NCI-H2171 (cell line): Measurements from ENCODE around the gene MISP3.
"Not testable (repeated sequence)": the region's sequence is repeated elsewhere in the genome, so short reads cannot be mapped to it uniquely, and the experiment has no call there.

Experiments
- DNase-seq: peaks from one replicate; lab custom pipeline; 2025; lab: John Stamatoyannopoulos, UW

The MISP3 gene

DNA sequence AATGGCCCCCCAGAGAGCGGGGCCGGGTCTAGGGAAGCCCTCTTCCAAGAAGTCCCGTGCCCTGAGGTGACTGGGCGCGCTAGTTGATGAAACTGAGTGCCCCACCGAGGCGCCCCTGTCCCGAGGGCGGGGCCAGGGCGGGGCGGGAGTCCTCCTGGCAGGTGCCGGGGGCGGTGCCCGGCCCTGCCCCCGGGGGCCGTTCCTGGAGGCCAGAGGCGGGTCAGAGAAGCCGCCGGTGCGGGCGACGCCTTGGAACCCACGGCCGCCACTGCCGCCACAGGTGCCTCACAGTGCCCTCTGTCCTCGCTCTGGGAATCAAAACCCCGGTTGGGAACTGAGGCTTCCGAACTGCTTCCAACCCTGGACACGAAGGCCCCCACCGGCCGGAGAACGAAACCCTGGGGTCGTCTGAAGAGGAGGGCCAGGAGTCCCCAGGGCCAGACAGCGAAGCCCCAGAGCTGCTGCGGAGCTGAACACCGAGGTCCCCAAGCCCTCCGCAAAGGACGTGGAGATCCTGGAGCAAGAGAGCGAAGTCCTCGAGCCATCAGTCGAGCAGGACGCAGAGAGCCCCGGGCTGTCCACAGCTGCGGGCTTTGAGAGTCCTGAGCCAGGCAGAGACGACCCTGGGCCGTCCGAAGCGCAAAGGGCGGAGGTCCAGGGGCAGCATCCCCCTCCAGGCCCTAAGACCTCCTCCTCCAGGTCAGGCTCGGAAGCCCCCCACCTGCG is at the start of gene MISP3:
Gene MISP3, plus strand, starts transcription at position 252 of the 726 bp plus-strand sequence. CDS start 524 bp downstream, outside the sequence.
- peak; percentile 49 for DNase-seq

DNA sequence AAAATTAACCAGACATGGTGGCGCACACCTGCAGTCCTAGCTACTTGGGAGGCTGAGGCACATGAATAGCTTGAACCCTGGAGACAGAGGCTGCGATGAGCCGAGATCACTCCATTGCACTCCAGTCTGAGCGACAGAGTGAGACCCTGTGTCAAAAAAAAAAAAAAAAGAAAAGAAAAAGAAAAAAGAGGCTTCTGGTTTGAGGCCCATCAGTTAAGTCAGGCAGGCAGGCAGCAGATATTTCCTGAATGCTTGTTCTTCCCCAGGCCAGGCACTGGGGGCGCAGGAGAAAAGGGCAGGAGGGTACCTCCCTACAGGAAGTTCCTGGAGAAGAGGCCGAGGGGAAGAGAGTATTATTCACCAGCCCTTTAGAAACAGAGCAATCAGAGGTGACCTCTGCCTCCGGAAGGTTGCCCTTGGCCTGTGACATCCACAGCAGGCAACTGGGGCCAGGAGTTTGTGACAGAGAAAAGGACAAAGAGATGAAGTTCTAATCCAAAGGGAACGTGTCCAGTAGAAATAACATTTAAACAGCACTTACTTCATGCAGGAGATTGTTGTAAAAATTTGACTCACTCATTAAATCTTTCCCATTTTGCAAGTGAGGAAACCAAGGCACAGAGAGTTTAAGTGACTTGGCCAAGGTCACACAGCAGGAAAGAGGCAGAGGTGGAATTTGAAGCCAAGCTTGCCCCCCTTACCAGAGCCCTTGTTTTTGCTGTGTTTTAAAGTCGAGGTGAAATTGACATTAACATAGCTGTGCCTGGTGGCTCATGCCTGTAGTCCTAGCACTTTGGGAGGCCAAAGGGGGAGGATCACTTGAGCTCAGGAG is 49.0 kb upstream of the MISP3 start:
- DNase-seq: no peak

DNA sequence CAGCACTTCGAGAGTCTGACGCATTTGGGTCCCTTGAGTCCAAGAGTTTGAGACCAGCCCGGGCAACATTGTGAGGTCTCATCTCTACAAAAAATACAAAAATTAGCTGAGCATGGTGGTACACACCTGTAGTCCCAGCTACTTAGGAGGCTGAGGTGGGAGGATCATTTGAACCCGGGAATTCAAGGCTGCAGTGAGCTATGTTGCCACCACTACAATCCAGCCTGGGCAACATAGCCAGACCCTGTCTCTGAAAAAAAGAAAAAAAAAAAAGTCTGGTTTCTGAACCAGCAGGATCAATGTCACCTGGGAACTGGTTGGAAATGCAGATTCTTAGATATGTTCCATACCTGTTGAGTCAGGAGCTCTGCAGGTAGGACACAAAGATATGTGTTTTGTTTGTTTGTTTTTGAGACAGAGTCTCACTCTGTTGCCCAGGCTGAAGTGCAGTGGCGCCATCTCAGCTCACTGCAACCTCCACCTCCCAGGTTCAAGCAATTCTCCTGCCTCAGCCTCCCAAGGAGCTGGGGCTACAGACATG is 45.9 kb upstream of the MISP3 start:
- not testable (repeated sequence) for DNase-seq

DNA sequence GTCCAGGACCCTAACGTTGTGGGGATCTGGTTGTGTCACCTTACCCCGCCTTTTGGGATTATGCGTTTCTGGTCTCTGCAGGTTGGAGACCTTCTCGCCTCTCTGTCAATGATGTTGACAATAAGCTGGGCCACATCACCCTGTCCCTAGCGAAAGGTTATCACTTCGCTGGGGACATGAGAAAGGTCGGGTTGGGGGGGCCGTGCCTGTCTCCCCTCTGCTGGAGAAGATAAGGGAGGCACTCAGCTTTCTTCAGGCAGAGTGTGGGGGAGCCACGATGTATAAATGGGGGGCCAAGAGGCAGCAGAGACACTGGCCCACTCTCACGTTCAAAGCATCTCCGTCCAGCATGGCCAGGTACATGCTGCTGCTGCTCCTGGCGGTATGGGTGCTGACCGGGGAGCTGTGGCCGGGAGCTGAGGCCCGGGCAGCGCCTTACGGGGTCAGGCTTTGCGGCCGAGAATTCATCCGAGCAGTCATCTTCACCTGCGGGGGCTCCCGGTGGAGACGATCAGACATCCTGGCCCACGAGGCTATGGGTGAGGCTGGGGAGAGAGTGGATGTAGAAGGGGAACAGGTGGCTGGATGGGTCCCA is 44.6 kb upstream of the MISP3 start, which contains the start of gene RLN3:
Gene RLN3, plus strand, starts transcription at position 293 of the 595 bp plus-strand sequence. Its CDS starts 57 bp downstream, at position 350.
- no peak for DNase-seq

DNA sequence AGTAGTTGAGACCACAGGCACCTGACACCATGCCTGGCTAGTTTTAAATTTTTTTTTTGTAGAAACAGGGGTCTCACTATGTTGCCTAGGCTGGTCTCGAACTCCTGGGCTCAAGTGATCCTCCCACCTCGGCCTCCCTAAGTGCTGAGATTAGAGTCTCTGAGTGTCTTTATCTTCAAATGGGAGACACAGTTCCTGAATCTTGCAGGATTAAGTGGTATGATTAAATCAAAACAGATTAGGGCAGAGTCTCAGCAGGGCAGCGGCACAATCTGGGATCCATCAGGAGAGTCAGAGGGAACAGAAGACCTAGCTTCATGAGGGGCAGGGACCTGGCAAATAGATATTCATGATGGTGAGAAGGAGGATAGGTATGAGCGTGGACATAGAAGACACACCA is 43.7 kb upstream of the MISP3 start:
- no peak for DNase-seq

DNA sequence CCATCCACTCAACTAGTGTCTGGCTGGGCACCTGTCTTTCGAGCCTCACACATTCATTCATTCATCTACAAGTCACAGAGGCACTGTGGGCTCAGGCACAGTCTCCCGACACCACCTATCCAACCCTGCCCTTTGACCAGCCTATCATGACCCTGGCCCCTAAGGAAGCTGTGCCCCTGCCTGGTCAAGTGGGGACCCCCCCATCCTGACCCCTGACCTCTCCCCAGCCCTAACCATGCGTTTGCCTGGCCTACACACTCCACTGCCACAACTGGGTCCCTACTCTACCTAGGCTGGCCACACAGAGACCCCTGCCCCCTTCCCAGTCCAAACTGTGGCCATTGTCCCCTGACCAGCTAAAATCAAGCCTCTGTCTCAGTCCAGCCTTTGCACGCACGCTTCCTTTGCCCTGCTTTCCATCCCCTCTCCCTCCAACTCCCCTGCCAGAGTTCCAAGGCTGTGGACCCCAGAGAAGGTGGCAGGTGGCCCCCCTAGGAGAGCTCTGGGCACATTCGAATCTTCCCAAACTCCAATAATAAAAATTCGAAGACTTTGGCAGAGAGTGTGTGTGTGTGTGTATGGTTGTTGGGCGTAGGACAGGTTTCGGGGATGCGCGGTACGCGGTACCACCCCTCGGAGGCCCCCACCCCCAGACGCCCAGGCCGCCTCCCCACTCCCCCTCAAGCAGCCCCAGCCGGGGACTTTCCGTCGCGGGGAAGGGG is 41.4 kb upstream of the MISP3 start:
- no peak for DNase-seq

DNA sequence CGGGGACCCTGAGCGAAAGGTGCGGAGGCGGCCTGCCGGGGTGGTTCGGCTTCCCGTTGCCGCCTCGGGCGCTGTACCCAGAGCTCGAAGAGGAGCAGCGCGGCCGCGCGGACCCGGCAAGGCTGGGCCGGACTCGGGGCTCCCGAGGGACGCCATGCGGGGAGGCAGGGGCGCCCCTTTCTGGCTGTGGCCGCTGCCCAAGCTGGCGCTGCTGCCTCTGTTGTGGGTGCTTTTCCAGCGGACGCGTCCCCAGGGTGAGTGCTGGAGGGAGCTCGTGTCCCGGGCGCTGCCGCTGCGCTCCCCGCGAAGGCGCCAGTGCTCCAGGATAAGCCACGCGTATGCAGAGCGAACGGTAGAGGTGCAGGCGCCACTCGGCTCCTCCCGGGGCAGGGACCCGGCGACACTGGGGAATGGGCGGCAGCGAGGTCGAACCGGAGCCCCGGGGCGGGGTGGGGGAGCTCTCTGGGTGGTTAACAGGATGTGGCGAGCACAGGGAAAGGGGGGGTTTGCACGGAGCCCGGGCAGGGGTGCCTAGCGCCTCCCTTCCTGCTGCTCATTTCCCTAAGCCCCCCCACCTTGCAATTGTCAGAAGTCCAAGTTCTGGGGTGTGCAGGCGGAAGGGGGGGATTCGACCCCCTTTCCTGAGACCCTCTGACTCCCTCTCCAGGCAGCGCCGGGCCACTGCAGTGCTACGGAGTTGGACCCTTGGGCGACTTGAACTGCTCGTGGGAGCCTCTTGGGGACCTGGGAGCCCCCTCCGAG is 40.7 kb upstream of the MISP3 start, which contains the start of gene IL27RA:
Gene IL27RA, plus strand, starts transcription at position 44 of the 762 bp plus-strand sequence. Its CDS starts 111 bp downstream, at position 155.
- DNase-seq: peak; percentile 62

DNA sequence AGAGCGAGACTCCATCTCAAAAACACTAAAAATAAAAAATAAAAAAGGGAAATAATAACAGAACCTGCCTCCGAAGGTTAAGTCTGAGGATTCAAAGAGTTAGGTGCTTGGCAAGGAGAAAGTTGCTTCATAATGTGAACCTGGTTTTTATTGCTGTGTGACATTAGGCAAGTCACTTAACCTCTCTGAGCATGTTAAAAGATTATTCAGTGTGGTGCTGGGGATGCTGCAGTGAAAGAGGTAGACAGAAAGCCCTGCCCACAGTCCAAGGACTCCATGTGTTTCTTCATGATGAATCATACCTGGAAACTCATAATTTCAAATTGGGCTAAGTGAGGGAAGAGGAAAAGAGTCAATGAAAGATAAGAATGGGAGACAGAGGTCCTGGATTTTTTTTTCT is 38.6 kb upstream of the MISP3 start:
- DNase-seq: no peak

DNA sequence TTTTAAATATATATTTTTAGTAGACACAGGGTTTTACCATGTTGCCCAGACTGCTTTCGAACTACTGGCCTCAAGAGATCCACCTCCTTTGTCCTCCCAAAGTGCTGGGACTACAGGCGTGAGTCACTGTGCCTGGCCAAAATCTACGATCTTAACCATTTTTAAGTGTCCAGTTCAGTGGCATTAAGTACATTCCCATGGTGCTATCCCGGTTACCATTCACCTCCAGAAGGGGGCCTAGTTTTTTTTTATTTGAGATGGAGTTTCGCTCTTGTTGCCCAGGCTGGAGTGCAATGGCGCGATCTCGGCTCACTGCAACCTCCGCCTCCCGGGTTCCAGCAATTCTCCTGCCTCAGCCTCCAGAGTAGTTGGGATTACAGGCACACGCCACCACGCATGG is 37.4 kb upstream of the MISP3 start:
- not testable (repeated sequence) for DNase-seq

DNA sequence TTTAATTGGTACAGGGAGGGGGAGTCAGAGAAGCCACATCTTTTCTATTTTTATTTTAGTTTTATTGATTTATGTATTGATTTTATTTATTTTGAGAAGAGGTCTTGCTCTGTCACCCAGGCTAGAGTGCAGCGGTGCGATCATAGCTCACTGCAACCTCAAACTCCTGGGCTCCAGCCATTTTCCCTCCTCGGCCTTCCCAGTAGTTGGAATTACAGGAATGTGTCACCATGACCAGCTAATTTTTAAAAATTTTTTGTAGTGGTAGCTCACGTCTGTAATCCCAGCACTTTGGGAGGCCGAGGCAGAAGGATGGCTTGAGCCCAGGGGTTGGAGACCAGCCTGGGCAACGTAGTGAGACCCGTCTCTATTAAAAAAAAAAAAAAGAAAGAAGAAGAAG is 36.9 kb upstream of the MISP3 start:
- no peak for DNase-seq

DNA sequence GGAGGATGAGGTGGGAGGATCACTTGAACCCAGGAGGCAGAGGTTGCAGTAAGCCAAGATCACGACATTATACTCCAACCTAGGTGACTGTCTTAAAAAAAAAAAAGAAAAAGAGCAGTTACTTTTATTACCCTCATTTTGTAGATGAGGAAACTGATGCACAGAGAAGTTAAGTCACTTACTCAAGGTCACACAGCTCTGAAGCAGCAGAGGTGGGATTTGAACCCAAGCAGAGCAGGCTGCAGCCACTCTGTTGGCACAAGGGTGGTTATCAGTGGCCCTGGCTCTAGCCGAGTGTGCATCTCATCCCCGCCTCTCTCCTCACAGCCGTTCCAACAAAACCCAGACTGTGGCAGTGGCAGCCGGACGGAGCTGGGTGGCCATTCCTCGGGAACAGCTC is 33.4 kb upstream of the MISP3 start:
- no peak for DNase-seq

DNA sequence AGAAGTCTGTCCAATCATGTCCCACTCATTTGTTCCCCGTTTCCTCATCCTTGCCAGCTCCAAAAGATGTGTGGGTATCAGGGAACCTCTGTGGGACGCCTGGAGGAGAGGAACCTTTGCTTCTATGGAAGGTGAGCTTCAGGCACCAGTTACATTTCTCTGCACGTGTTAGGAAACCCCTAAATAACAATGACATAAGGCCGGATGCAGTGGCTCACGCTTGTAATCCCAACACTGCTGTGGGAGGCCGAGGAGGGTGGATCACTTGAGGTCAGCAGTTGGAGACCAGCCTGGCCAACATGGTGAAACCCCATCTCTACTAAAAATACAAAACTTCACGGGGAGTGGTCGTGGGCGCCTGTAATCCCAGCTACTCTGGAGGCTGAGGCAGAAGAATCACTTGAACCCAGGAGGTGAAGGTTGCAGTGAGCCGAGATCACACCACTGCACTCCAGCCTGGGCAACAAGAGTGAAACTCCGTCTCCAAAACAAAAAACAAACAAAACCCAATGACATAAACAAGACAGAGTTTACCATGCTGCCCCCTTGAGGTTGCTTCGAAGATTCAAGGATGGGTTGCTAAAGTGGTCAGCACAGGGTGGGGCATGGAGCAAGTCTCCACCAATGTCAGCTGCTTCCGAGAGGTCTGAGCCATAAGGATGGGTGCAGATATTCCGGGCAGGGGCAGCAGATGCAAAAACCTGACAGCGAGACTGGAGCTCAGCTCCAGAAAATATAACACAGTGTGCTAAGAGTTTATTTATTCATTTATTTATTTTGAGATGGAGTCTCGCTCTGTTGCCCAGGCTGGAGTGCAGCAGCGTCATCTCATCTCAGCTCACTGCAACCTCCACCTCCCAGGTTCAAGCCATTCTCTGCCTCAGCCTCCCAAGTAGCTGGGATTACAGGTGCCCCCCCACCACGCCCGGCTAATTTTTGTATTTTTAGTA is 29.7 kb upstream of the MISP3 start:
- DNase-seq: not testable (repeated sequence)

DNA sequence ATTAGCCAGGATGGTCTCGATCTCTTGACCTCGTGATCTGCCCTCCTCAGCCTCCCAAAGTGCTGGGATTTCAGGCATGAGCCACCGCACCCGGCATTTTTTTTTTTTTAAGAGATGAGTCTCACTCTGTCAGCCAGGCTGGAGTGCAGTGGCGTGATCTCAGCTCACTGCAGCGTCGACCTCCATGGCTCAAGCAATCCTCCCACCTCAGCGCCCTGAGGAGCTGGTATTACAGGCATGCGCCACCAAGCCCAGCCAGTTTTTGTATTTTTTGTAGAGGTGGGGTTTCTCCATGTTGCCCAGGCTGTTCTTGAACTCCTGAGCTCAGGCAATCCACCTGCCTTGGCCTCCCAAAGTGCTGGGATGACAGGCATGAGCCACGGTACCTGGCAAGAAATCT is 24.7 kb upstream of the MISP3 start:
- DNase-seq: not testable (repeated sequence)

DNA sequence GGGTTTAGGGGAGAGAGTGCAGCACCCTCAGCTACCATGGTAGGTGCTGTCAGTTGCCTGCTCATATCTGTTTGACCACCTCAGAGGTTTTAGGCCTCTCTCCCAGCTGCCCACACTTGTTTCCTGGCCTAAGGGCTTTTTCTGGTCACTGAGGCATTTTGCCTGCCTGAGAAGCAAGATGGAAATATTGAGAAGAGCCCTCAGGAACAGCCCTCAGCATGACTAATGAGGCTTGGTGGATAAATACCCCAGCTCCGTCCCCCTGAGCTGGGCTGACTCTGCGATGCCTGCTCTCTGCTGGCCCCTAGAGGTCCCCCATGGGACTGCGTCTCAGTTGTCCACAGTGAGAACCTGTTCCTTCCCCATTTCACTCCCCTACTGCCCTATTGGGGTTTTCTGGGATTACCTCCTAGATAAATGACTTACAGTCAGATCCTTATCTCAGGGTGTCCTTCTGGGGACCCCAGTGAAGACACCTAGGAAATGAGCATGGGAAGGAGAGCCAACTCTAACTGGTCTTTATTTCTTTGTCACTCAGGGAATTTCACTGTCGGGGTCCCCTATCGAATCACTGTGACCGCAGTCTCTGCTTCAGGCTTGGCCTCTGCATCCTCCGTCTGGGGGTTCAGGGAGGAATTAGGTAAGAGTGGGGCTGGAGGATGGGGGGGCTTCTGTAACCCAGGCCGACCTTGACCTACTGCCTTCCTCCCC is 24.0 kb upstream of the MISP3 start:
- DNase-seq: peak; percentile 23

DNA sequence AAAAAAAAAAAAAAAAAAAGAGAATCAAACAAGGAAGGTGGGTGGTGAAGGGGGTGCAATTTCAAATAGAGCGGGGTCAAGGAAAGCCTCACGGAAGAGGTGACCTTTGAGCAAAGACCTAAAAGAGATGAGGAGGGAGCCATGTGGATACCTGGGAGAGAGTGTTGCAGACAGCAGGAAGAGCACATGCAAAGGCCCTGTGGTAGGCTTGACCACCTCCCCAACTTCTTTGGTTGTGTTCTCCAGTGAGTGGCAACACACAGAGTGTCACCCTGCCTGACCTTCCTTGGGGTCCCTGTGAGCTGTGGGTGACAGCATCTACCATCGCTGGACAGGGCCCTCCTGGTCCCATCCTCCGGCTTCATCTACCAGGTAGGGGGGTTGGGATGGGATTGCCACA is 22.1 kb upstream of the MISP3 start:
- no peak for DNase-seq

DNA sequence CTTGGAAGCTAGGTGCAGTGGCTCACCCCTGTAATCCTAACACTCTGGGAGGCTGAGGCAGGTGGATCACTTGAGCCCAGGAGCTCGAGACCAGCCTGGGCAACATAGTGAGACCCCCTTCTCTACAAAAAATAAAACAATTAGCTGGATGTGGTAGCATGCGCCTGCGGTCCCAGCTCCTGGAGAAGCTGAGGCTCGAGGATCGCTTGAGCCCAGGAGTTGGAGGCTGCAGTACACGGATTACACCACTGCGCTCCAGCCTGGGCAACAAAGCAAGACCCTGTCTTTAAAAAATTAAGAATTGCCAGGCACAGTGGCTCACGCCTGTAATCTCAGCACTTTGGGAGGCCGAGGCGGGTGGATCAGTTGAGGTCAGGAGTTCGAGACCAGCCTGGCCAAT is 21.6 kb upstream of the MISP3 start:
- DNase-seq: not testable (repeated sequence)

DNA sequence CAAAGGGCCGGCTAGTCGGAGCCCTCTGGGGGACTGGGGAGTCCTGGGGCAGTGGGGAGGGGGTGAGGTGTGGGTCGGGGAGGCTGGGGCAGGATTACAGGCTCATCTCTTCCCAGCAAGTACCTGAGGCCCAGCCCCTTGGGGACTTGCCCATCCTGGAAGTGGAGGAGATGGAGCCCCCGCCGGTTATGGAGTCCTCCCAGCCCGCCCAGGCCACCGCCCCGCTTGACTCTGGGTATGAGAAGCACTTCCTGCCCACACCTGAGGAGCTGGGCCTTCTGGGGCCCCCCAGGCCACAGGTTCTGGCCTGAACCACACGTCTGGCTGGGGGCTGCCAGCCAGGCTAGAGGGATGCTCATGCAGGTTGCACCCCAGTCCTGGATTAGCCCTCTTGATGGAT is 20.6 kb upstream of the MISP3 start:
- DNase-seq: no peak

DNA sequence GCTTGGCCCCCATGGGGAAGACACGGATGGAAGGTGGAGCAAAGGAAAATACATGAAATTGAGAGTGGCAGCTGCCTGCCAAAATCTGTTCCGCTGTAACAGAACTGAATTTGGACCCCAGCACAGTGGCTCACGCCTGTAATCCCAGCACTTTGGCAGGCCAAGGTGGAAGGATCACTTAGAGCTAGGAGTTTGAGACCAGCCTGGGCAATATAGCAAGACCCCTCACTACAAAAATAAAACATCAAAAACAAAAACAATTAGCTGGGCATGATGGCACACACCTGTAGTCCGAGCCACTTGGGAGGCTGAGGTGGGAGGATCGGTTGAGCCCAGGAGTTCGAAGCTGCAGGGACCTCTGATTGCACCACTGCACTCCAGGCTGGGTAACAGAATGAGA is 20.1 kb upstream of the MISP3 start:
- DNase-seq: no peak

DNA sequence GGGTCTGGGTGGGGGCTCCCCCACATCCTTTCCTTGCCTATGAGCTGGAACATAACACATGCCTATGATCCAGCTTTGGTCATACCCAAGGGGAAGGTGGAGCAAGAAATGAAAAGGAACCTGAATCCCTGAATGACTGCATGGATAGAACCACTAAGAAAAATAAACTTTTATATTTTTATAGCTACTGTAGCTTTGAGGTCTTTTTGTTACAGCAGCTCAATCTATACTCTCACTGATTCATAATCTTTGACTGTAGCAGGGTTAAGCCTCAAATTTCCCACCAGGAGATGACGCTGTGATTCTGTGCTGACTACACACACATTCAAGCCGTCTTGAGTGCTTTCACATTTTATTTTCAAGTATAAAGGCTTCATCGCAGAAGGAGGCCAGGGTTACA is 19.6 kb upstream of the MISP3 start:
- no peak for DNase-seq
